ENCODE data around the gene STARD4. TPM values are rescaled to one million over a fixed set of nuclear protein-coding genes. Genes with fewer than 3 reads are reported as not detected.

STARD4 gene, protein sequence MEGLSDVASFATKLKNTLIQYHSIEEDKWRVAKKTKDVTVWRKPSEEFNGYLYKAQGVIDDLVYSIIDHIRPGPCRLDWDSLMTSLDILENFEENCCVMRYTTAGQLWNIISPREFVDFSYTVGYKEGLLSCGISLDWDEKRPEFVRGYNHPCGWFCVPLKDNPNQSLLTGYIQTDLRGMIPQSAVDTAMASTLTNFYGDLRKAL
- 36.3 and 45.1 TPM in 2 replicates for total RNA-seq

DNA sequence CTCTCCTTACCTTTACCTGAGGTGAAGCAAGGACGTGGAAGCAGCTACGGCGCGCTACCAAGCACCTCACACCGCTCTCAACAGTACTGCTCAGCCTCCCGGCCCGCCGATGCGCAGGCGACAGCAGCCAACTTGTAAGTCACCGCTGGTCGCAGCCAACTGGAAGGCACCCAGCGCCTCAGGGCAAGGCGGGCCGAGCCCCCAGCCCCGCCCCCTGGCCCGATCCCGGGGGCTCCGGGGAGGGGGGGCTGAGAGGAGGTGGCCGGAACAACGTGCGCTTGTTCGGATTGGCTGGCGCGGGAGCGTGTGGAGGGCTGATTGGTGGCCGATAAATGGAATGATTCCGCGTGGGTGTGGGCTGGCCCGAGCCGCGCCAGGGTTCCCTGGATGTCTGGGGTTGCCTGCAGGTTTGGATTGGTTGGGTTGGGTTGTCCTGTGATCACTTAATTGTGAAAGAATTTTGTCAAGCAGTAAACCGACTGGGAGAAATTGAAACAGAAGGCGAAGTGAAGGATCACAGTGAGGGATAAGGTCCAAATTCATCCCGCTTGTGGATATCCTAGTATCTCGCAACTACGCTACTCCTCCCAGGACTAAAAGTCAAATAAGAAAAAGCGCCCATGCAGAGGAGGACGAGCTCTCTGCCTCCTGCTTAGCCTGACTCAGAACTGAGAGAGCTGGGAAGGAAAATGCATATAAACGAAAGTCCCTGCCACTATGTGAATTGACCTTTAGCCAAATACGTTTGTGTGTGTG, at the start of gene STARD4:
Gene STARD4, minus strand, starts transcription at position 161 of the 756 bp plus-strand sequence. CDS start 5,102 bp downstream, outside the sequence.

Other genes with a start within 250 kb of the STARD4 start
- 19.7 and 20.7 TPM in 2 replicates for gene NREP, start 244.7 kb upstream of the STARD4 start, total RNA-seq